NCI-H2171 (cell line): ENCODE results near the gene PRUNE2.
"Not testable (repeated sequence)": the region's sequence is repeated elsewhere in the genome, so short reads cannot be mapped to it uniquely, and the experiment has no call there.

Source experiments
- DNase-seq: peaks from one replicate; lab custom pipeline; 2025; lab: John Stamatoyannopoulos, UW

Gene PRUNE2

GRCh38 chr9:76693912-76694311 lies 212.0 kb downstream of the PRUNE2 start:
- DNase-seq: no peak

DNA sequence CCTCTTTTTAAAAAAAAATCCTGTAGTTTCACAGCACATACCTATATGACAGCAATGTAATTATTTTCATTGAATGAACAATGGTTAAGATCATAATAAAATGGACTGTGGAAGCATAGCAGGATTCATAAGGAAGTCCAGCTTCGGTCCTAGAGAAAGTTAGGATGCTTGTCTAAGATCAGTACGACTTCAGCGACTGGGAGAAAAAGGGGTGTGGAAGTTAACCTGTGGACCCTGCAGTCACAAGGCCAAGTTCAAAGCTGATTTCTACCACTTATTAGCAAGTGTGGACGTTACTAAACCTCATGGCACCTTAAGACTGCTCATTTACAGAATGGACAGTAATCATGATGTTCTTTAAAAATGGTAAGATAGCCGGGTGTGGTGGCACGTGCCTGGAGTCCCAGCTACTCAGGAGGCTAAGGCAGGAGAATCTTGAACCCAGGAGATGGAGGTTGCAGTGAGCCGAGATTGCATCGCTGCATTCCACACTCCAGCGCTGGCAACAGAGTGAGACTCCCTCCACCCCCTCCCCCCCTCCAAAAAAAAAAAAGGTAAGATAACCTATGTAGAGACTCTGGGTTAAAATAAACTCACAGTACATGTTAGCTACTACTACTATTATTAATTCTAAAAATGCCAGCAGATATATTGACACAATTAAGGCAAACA lies 213.3 kb downstream of the PRUNE2 start:
- no peak for DNase-seq

- DNase-seq: no peak
These were observed 214.2 kb downstream of the PRUNE2 start for GRCh38 chr9:76691517-76692313.

DNA sequence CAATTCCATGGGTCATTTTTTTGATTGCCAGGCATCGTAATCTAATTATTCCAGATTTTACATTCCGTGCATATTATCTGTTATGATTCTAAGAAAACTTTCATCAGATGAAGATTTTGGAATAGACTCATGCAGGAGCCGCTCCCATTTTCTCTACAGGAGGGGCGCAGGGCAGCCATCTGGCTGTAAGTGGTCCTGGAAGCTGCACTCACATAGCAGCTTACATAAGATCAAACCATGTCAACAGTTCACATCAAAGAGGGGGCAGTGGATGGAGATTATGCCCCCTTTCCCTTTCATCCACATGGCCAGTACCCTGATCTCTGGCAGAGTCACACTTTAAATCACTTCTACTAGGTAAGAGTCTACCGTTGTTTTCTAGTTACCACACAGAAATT lies 214.9 kb downstream of the PRUNE2 start:
- DNase-seq: no peak

DNA sequence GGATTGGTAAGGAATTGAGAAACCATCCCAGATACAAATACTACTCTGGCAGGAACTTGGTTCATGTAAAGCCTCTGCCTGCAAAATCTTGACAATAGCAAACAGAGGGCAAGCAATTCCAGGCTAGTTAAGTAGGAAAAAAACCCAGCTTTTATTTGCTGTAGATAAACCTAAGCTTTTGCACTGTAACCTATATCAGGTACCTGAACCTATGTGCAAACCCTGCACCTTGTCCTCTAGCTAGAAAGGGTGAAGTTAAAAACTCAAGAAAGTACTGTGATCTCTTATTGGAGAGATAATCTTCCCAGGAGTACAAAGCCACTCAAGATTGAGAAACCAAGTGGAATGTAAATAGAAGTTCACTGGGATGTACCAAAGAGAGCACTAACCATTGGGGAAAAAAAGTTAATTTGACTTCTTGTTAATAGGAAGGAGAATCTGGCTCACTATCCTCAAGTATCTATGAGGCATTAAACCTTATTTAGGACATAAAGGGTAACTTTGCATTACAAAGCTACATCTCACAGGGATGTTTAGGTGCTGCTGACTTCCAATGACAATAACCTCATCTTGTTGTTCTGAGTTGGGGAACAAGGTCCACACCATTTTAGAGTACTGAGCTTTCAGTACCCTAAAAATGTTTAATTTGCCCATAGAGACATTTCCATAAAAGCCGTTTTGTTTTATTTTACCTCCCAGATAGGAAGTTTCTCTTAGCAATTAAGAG lies 215.5 kb downstream of the PRUNE2 start:
- no peak for DNase-seq

DNA sequence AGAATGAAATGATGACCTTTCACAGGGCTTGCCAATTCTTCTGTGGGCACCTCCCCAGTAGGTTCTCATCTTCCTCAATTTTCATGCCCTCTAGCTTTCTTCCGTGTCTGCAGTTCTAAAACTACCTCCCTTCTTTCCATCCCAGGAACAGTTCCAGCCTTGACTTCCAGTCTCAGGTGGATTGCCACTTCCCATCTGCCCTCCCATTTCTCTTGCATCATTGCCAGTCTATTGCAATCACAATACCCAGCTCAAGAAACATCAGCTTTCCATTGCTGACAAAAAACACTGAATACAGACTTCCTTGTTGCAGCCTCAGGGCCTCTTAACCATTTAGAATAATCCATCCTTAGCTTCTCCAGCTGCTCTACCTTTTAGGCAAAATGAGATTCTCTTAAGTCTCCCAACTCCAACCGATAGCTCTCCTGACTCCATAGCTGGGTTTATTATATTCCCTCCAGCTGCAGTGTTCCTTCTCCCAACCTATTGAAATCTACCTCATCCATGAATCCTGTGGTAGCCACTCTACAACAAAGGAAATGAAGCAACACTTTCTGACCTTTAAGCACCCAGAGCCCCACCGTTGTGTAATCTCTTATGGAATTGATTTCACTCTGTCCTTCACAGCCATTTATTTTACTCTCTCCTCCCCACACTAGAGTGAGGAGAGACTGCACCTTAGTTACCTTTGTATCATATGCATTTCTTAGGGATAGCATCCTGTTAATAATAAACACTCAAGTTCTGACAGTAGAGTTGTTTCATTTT lies 217.3 kb downstream of the PRUNE2 start:
- no peak for DNase-seq

DNA sequence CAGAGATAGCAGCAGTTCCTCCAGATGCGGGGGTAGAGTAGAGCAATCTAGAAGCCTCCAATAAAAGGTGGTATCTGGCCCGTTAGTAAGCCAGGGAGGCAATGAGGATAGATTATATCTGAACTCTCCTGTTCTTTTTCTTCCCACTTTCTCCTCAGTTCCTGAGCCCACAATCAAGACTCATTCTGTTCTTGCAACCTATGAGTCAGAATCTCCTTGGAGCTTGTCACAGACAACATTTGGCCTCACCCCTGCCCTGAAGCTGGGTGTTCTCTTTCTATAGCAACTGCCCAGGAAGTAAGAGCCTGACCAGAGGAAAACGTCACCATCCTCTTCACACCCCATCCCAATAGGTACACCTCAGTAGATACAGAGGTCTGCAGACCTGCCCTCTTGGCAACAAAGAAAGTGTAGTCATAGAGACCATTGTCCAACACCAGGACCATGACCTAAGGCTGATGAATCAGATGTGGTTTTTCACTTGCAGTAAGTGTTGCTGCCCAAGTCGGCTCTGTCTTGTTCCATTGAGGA lies 218.0 kb downstream of the PRUNE2 start:
- no peak for DNase-seq

DNA sequence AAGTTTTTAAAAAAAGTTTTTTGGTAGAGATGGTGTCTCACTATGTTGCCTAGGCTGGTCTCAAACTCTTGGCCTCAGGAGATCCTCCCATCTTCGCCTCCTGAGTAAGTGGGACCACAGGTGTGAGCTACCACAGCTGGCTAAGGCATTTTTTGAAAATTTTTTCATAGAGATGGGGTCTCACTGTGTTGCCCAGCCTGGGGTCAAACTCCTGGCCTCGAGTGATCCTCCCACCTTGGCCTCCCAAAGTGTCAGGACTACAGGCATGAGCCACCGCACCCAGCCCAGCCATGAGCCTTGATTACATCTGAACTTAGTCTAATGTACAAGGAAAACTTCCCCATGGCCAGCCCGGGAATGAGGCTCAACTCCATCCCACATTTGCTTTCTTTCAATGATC lies 219.2 kb downstream of the PRUNE2 start:
- no peak for DNase-seq

GRCh38 chr9:76684213-76684612 lies 221.7 kb downstream of the PRUNE2 start:
- DNase-seq: no peak

GRCh38 chr9:76681556-76681955 lies 224.4 kb downstream of the PRUNE2 start:
- no peak for DNase-seq

DNA sequence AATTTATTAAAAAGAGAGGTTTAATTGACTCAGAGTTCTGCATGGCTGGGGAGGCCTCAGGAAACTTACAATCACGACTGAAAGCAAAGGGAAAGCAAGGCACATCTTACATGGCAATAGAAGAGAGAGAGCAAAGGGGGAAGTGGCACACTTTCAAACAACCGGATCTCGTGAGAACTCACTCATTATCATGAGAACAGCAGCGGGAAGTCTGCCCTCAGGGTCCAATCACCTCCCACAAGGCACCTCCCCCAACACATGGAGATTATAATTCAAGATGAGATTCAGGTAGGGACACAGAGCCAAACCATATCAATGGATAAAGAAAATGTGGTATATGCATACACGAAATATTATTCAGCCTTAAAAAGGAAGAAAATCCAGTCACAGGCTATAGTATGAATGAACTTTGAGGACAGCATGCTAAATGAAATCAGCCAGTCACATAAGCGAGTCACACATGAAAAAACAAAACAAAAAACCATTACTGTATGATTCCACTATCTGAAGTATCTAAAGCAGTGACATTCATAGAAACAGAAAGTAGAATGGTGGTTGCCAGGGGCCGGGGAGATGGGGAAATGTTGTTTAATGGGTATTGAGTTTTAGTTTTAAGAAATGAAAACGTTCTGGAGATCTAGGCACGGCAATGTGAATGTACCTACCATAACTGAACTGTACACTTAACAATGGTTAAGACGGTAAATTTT lies 225.0 kb downstream of the PRUNE2 start:
- DNase-seq: no peak

DNA sequence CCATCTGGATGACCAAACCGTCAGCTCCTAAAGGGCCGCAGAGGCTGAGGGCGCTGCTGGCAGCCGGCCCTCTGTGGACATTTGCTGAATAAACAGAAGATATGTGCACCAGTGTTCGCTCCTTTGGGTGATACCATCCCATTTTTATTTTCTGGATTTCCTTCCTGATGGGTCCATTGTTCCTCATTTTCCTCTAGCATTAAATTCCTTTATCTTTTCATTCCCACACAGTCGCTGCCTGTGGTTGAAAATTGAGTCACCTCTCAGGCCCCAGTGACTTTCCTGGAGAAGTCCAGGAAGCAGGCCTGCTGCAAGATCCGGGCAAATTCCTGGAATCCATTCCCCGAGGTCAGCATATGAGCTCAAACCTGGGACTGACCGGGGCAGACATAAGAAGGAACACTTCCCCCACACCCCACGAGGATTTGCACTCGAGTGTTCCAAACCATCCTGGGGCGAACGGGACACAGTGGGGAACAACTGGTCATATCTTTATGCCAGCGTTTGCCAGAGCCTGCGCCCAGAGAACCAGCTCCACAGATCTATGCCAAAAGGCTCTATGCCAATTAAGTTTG lies 228.3 kb downstream of the PRUNE2 start:
- DNase-seq: no peak

DNA sequence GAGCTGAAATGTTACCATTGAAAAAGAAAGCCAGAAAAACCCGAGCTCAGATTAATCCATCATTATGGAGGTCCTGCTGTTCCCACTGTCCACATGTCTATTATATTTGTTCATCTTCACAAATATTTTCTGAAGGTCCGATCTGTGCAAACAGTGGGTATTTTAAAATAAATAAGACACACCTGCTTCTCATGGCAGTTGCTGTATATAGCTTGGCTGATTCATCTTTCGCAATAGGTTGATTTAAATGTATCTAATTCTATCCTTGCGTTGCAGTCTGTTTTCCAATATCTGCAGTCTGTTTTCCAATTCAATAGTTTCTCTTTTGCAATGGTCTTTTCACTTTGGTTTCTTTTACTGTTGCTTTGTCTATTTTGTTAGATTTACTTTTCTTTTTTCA lies 229.1 kb downstream of the PRUNE2 start:
- no peak for DNase-seq

GRCh38 chr9:76667521-76667957 lies 238.4 kb downstream of the PRUNE2 start:
- DNase-seq: no peak

- not testable (repeated sequence) for DNase-seq
These were observed 239.9 kb downstream of the PRUNE2 start for GRCh38 chr9:76665966-76666365.

- DNase-seq: no peak
These were observed 240.5 kb downstream of the PRUNE2 start for GRCh38 chr9:76665458-76665857.

GRCh38 chr9:76664120-76664519 lies 241.8 kb downstream of the PRUNE2 start:
- no peak for DNase-seq

DNA sequence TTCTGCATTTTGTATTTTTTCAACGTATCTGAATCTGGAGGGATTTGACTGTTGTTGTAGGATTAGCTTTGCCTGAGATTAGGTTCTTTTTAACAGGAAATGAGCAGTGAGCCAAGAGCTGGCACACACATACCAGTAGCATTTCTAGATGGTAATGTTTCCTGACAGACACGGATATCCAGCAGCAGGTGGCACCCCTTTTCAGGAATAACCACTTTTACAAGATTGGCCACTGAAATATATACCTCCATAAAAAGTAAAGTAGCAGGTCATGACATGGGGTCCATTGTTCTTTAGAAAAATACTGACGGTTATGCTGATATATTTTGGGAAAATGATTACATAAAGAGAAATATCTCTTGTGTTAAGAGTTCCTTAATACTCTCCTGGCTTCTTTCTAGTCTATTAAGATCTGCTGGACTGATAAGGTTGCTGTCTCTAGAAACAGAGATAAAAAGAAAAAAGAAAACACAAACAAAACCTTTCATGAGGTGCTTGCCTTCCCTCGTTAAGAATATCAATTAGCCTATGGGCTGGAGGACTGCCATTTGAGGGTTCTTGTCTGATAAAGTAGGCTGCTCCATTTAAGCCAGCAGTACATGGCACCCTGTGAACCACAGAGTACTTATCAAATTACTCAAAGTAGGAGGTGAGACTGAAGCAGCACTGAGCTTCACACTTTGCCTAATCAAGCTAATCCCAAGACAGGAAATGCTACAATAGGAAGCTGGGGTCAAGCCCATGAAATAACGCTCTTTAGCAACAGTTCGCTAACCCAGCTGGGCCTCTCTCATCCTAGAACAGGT lies 243.2 kb downstream of the PRUNE2 start:
- DNase-seq: no peak

GRCh38 chr9:76658510-76659231 lies 247.2 kb downstream of the PRUNE2 start:
- DNase-seq: no peak
